Measurements from ENCODE around the gene AGER.

The AGER gene

GRCh38 chr6:32167761-32168262, 16.2 kb downstream of the AGER start:
- no peak for DNase-seq

- no peak for DNase-seq
Observed at GRCh38 chr6:32167154-32167760, 16.8 kb downstream of the AGER start.

- DNase-seq: no peak
Observed at GRCh38 chr6:32166411-32167061, 17.5 kb downstream of the AGER start.

GRCh38 chr6:32164295-32164694, 19.8 kb downstream of the AGER start, which contains the start of gene EGFL8:
TSS of gene EGFL8 (plus strand) at chr6:32164595. CDS start at chr6:32166166, 1,571 bp downstream.
- DNase-seq: no peak

- DNase-seq: no peak
Observed at GRCh38 chr6:32163559-32164258, 20.3 kb downstream of the AGER start.

GRCh38 chr6:32158052-32158451, 26.0 kb downstream of the AGER start:
- no peak for DNase-seq

- no peak for DNase-seq
Observed at GRCh38 chr6:32156891-32157290, 27.2 kb downstream of the AGER start.

GRCh38 chr6:32154514-32155161, 29.4 kb downstream of the AGER start:
- peak; percentile 74 for DNase-seq

- DNase-seq: peak; percentile 89
Observed at GRCh38 chr6:32153564-32154513, 30.2 kb downstream of the AGER start, which contains the start of gene PPT2. TSS of gene PPT2 (plus strand) at chr6:32154141. CDS start at chr6:32154595, 454 bp downstream.

GRCh38 chr6:32152769-32153563, 31.1 kb downstream of the AGER start:
- DNase-seq: no peak

GRCh38 chr6:32151863-32152768, 31.9 kb downstream of the AGER start, which contains the start of gene PRRT1:
TSS of gene PRRT1 (minus strand) at chr6:32151939. CDS start at chr6:32151827, 112 bp downstream.
- no peak for DNase-seq

GRCh38 chr6:32151181-32151862, 32.7 kb downstream of the AGER start:
- no peak for DNase-seq

- no peak for DNase-seq
Observed at GRCh38 chr6:32149932-32150870, 33.9 kb downstream of the AGER start.

GRCh38 chr6:32149092-32149755, 34.8 kb downstream of the AGER start:
- DNase-seq: peak; percentile 20

- peak; percentile 77 for DNase-seq
Observed at GRCh38 chr6:32148289-32149091, 35.6 kb downstream of the AGER start.

GRCh38 chr6:32147401-32148132, 36.5 kb downstream of the AGER start:
- no peak for DNase-seq

Data from stimulated activated CD4-positive, alpha-beta T cell treated with anti-CD3 and anti-CD28 coated beads, Interleukin-15, amount 100 ng/mL, for 24 hours (primary cell).